RWPE1 (cell line): ENCODE measurements around the gene DISC1.

Source experiments
- CTCF ChIA-PET: fragments of 350-600 bp; sonication (Branson Sonifier 250); formaldehyde crosslinking; extraction: SDS; loops from one replicate; lab custom pipeline; 2021; lab: Yijun Ruan, JAX
- POLR2A ChIA-PET: fragments of 400-600 bp; formaldehyde crosslinking; extraction: SDS; loops from one replicate; lab custom pipeline; 2020; ENCODE audit warnings: antibody characterized with exemption; ENCODE audit not compliant: low non-redundant PET; lab: Yijun Ruan, JAX
- DNase-seq: peaks from one replicate; pipeline ENCODE4 v3.0.0; 2012; ENCODE audit warnings: low spot score
- H3K27ac ChIP-seq: fragments of 450-650 bp; 2 replicates; pipeline ENCODE4 v1.5.1; 2017
- TF ChIP-seq, protein P1 (sequence below): fragments of 450-650 bp; conservative IDR thresholded peaks from 2 replicates; pipeline ENCODE4 v1.5.1; 2017; ENCODE audit warnings: low read depth, mild to moderate bottlenecking

Gene DISC1

GRCh38 chr1:231625975-231626534 lies 535 bp upstream of the DISC1 start:
- TF ChIP-seq, protein P1, sequence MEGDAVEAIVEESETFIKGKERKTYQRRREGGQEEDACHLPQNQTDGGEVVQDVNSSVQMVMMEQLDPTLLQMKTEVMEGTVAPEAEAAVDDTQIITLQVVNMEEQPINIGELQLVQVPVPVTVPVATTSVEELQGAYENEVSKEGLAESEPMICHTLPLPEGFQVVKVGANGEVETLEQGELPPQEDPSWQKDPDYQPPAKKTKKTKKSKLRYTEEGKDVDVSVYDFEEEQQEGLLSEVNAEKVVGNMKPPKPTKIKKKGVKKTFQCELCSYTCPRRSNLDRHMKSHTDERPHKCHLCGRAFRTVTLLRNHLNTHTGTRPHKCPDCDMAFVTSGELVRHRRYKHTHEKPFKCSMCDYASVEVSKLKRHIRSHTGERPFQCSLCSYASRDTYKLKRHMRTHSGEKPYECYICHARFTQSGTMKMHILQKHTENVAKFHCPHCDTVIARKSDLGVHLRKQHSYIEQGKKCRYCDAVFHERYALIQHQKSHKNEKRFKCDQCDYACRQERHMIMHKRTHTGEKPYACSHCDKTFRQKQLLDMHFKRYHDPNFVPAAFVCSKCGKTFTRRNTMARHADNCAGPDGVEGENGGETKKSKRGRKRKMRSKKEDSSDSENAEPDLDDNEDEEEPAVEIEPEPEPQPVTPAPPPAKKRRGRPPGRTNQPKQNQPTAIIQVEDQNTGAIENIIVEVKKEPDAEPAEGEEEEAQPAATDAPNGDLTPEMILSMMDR: no peak
- POLR2A ChIA-PET: no interaction called here
- no peak for DNase-seq
- H3K27ac ChIP-seq: no peak overlapping the region
- CTCF ChIA-PET: no interaction called here

- ChIA-PET CTCF (interaction anchor here (0.8 kb wide), 1 partner anchor 322 kb away, joined by 3 read pairs; no protein-coding TSS in a partner anchor), POLR2A (no interaction called here)
- H3K27ac ChIP-seq: no peak overlapping the region
- DNase-seq: no peak
- TF ChIP-seq, protein P1: no peak
These were observed 493 bp downstream of the DISC1 start for GRCh38 chr1:231626951-231627614.

DNA sequence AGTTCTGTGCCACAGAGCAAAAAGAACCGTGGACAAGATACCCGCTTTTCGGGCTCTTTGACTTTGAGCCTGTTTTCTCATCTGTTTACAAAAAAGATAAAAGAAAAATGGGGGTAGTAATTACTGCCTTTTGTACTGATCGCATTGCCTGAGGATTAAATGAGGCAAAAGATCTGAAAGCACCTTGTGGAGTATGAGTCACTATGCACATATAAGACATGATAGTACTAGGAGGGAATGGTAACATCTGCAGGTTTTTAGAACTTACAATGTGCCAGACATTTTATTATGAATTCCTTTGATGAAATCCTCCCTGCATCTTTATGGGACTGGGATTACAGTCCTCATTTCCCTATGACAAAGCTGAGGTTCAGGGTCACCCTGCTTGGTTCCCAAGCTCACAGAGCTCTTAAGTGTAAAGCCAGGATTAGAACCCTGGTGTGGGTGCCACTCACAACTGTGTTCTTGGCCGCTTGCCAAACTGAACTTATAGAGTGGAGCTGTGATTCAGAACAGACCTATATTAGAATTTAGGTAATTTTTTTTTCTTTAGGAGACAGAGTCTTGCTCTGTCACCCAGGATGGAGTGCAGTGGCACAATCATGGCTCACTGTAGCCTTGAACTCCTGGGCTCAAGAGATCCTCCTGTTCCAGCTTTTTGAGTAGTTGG lies 1.8 kb downstream of the DISC1 start:
- POLR2A ChIA-PET: no interaction called here
- no peak overlapping the region for H3K27ac ChIP-seq
- CTCF ChIA-PET: interaction anchor here (0.6 kb wide), 1 partner anchor 979 kb away, joined by 3 read pairs; no protein-coding TSS in a partner anchor
- DNase-seq: no peak
- TF ChIP-seq, protein P1: no peak

- TF ChIP-seq, protein P1: no peak
- POLR2A ChIA-PET: no interaction called here
- H3K27ac ChIP-seq: no peak overlapping the region
- DNase-seq: no peak
- CTCF ChIA-PET: no interaction called here
These were observed 2.5 kb downstream of the DISC1 start for GRCh38 chr1:231629132-231629531.

DNA sequence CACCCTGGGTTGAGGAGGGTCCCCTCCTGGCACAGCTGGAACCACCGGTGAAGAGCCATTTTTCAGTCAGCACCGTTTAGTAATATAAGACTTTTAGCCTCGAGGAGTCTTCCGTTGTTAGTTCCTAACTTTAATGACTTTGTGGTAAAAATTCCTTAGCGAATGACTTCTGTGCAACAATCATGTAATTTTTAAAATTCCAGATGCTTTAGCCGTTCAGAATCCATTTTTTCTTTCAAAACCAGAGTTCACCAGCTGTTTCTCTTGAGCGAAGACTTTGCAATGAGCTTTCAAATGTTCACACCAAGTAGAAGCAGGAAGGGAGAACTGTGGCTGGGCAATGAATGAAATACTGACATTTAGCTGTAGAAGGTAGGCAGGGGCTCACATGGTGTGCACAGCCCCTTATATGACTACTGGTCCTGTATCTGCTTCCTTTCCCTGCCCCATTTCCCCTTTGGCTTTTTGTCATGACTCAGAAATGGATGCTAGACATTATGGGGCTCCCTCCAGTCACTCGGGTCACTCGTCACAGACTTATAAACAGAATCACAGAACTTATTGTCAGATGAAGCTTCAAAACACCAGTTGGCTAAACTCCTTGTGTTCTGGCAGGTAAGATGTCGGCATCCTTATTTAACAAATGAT lies 4.1 kb downstream of the DISC1 start:
- H3K27ac ChIP-seq: no peak overlapping the region
- TF ChIP-seq, protein P1: no peak
- POLR2A ChIA-PET: no interaction called here
- CTCF ChIA-PET: no interaction called here
- DNase-seq: no peak

GRCh38 chr1:231631717-231632116 lies 5.1 kb downstream of the DISC1 start:
- DNase-seq: no peak
- CTCF ChIA-PET: interaction anchor here (0.6 kb wide), 1 partner anchor 315 kb away, joined by 3 read pairs; no protein-coding TSS in a partner anchor
- TF ChIP-seq, protein P1: no peak
- POLR2A ChIA-PET: no interaction called here
- H3K27ac ChIP-seq: no peak overlapping the region
